KMS-11 (cell line): ENCODE data around the gene UCK2.
A peak's percentile ranks its signal among the peaks of the same experiment; 100 is the strongest.
"Not testable (repeated sequence)": the region's sequence is repeated elsewhere in the genome, so short reads cannot be mapped to it uniquely, and the experiment has no call there.

ENCODE experiments used
- H2AFZ ChIP-seq: fragments of 200-600 bp; sonication (generic); 2 replicates; pipeline ENCODE4 v1.6.1; 2016; ENCODE audit warnings: antibody characterized with exemption, mixed run types, low read depth
- H3K27ac ChIP-seq: fragments of 200-600 bp; sonication (generic); 2 replicates; pipeline ENCODE4 v1.6.1; 2016; ENCODE audit warnings: mild to moderate bottlenecking, mixed run types
- H3K27me3 ChIP-seq: fragments of 200-600 bp; sonication (generic); 2 replicates; pipeline ENCODE4 v1.6.1; 2017; ENCODE audit warnings: mild to moderate bottlenecking, low read depth, mixed run types, moderate library complexity; ENCODE audit not compliant: insufficient read depth
- H3K36me3 ChIP-seq: fragments of 200-600 bp; sonication (generic); 2 replicates; pipeline ENCODE4 v1.6.1; 2017; ENCODE audit warnings: mild to moderate bottlenecking, mixed run types; ENCODE audit not compliant: insufficient read depth
- H3K4me1 ChIP-seq: fragments of 200-600 bp; sonication (generic); 2 replicates; pipeline ENCODE4 v1.6.1; 2016; ENCODE audit warnings: mild to moderate bottlenecking, low read depth, mixed run types; ENCODE audit not compliant: poor library complexity, severe bottlenecking
- H3K4me2 ChIP-seq: fragments of 200-600 bp; sonication (generic); 2 replicates; pipeline ENCODE4 v1.7.0; 2016; ENCODE audit warnings: mild to moderate bottlenecking, mixed run types
- H3K4me3 ChIP-seq: fragments of 200-600 bp; sonication (generic); IDR thresholded peaks from 2 replicates; pipeline ENCODE4 v1.6.1; 2017; ENCODE audit warnings: low read depth, low read length, mixed read lengths; ENCODE audit not compliant: insufficient read depth
- H3K79me2 ChIP-seq: fragments of 200-600 bp; sonication (generic); 2 replicates; pipeline ENCODE4 v1.6.1; 2016; ENCODE audit warnings: low read depth, mixed run types; ENCODE audit not compliant: insufficient read depth
- H3K9ac ChIP-seq: fragments of 200-600 bp; sonication (generic); 2 replicates; pipeline ENCODE4 v1.6.1; 2016; ENCODE audit warnings: mild to moderate bottlenecking, mixed run types
- H4K20me1 ChIP-seq: fragments of 200-600 bp; sonication (generic); 2 replicates; pipeline ENCODE4 v1.6.1; 2016; ENCODE audit warnings: mild to moderate bottlenecking, mixed run types; ENCODE audit not compliant: insufficient read depth
- CTCF ChIP-seq: fragments of 200-600 bp; sonication (generic); conservative IDR thresholded peaks from 2 replicates; pipeline ENCODE4 v1.6.1; 2017; ENCODE audit warnings: low read depth, mild to moderate bottlenecking, antibody characterized with exemption, low read length, moderate library complexity, mixed read lengths

UCK2 gene

GRCh38 chr1:165827268-165828102 is at the start of gene UCK2:
Gene UCK2 (plus strand): TSS chr1:165827614. CDS start chr1:165827834, 220 bp downstream.
- no peaks in the 10 kb centered on the region for H3K36me3 ChIP-seq
- H2AFZ ChIP-seq = peak within 1 kb of the TSS; percentile 77
- peaks cover 22% of the 10 kb centered on the region for H4K20me1 ChIP-seq
- H3K4me2 ChIP-seq = peak within 1 kb of the TSS; percentile 89
- peak within 1 kb of the TSS; percentile 96 for H3K9ac ChIP-seq
- H3K4me3 ChIP-seq = peak within 1 kb of the TSS; percentile 98
- H3K79me2 ChIP-seq = peaks cover 45% of the 10 kb centered on the region
- H3K27ac ChIP-seq = peak within 1 kb of the TSS; percentile 92
- no peaks in the 10 kb centered on the region for H3K27me3 ChIP-seq
- H3K4me1 ChIP-seq = peaks cover 38% of the 10 kb centered on the region
- TF ChIP-seq CTCF = no peak

GRCh38 chr1:165778197-165778596 is 49.2 kb upstream of the UCK2 start:
- not testable (repeated sequence) for H3K79me2 ChIP-seq, H3K4me2 ChIP-seq, H2AFZ ChIP-seq, H3K27me3 ChIP-seq, H3K9ac ChIP-seq, H3K36me3 ChIP-seq, H4K20me1 ChIP-seq, H3K4me3 ChIP-seq, H3K27ac ChIP-seq, H3K4me1 ChIP-seq

- H4K20me1 ChIP-seq, H3K9ac ChIP-seq, H3K27me3 ChIP-seq, H2AFZ ChIP-seq, H3K27ac ChIP-seq, H3K4me2 ChIP-seq, H3K4me3 ChIP-seq, H3K36me3 ChIP-seq, H3K79me2 ChIP-seq: not testable (repeated sequence)
- H3K4me1 ChIP-seq = peaks cover 23% of the 10 kb centered on the region
Observed at GRCh38 chr1:165783519-165783918, 43.9 kb upstream of the UCK2 start.

- Histone ChIP-seq H3K9ac (no peak overlapping the region), H3K27ac (no peak overlapping the region), H3K4me2 (no peak overlapping the region), H4K20me1 (no peaks in the 10 kb centered on the region), H3K27me3 (no peaks in the 10 kb centered on the region), H3K4me3 (no peak overlapping the region), H3K4me1 (peaks cover 23% of the 10 kb centered on the region), H3K36me3 (no peaks in the 10 kb centered on the region), H2AFZ (no peak overlapping the region), H3K79me2 (no peaks in the 10 kb centered on the region)
- no peak for TF ChIP-seq CTCF
Observed at GRCh38 chr1:165787741-165788140, 39.7 kb upstream of the UCK2 start.

GRCh38 chr1:165793951-165794350 is 33.5 kb upstream of the UCK2 start:
- Histone ChIP-seq H3K27ac (no peak overlapping the region), H3K4me3 (no peak overlapping the region), H3K79me2 (no peaks in the 10 kb centered on the region), H3K4me2 (no peak overlapping the region), H3K9ac (no peak overlapping the region), H4K20me1 (no peaks in the 10 kb centered on the region), H3K4me1 (no peaks in the 10 kb centered on the region), H2AFZ (no peak overlapping the region), H3K27me3 (no peaks in the 10 kb centered on the region), H3K36me3 (no peaks in the 10 kb centered on the region)
- no peak for TF ChIP-seq CTCF
